ENCODE results near the gene TRPM2. TPM values are rescaled to one million over a fixed set of nuclear protein-coding genes. Genes with fewer than 3 reads are reported as not detected.

Gene TRPM2
- total RNA-seq, 1 experiment from 2014 or later = 28.1 TPM

DNA sequence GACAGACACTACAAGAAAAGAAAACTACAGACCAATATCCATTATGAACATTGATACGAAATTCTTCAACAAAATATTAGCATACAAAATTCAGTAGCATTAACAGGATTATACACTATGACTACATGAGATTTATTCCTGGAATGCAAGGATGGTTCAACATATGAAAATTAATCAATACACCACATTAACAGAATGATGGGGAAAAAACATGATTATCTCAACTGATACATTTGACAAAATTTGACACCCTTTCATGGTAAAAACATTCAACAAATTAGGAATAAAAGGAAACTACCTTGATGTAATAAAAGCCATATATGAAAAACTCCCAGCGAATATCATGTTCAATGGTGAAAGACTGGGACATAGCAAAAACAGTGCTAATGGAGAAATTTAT lies 31.5 kb downstream of the TRPM2 start:
- H3K9me2 ChIP-seq (ENCODE audit: insufficient read depth) = no peaks in the 10 kb centered on the region
- ChIA-PET CTCF (no interaction called here), RAD21 (ENCODE audit: low non-redundant PET in 1 of 2, low total read pairs in 2 of 2, uncharacterized antibody in 2 of 2, unreplicated experiment in 2 of 2) (no interaction called here), POLR2A (no interaction called here)
- TF ChIP-seq, protein P1, sequence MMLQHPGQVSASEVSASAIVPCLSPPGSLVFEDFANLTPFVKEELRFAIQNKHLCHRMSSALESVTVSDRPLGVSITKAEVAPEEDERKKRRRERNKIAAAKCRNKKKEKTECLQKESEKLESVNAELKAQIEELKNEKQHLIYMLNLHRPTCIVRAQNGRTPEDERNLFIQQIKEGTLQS (IDR thresholded peaks at IDR 0.05) = no peak
- no peak for TF ChIP-seq CEBPB (IDR thresholded peaks at IDR 0.05; ENCODE audit: low read depth)
- TF ChIP-seq CBX3 (IDR thresholded peaks at IDR 0.05; ENCODE audit: low read depth) = no peak
- TF ChIP-seq TCF7L2 (IDR thresholded peaks at IDR 0.05; ENCODE audit: borderline replicate concordance, extremely low read depth, insufficient read depth, insufficient read length) = no peak
- no peak for TF ChIP-seq ZNF274 (IDR thresholded peaks at IDR 0.05; ENCODE audit: low read depth, low read length)
- TF ChIP-seq EZH2 (IDR thresholded peaks at IDR 0.05) = no peak
- no peak for TF ChIP-seq EGR1 (IDR thresholded peaks at IDR 0.05; ENCODE audit: low read depth)
- no peak for TF ChIP-seq SP1 (IDR thresholded peaks at IDR 0.05; ENCODE audit: low read depth)
- TF ChIP-seq, protein P2, sequence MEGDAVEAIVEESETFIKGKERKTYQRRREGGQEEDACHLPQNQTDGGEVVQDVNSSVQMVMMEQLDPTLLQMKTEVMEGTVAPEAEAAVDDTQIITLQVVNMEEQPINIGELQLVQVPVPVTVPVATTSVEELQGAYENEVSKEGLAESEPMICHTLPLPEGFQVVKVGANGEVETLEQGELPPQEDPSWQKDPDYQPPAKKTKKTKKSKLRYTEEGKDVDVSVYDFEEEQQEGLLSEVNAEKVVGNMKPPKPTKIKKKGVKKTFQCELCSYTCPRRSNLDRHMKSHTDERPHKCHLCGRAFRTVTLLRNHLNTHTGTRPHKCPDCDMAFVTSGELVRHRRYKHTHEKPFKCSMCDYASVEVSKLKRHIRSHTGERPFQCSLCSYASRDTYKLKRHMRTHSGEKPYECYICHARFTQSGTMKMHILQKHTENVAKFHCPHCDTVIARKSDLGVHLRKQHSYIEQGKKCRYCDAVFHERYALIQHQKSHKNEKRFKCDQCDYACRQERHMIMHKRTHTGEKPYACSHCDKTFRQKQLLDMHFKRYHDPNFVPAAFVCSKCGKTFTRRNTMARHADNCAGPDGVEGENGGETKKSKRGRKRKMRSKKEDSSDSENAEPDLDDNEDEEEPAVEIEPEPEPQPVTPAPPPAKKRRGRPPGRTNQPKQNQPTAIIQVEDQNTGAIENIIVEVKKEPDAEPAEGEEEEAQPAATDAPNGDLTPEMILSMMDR (IDR thresholded peaks at IDR 0.05 in 2 of 3, conservative IDR thresholded peaks at IDR 0.05 in 1 of 3; ENCODE audit: borderline replicate concordance in 1 of 3, insufficient read depth in 1 of 3, low read depth in 2 of 3, low read length in 2 of 3) = no peak
- TF ChIP-seq RAD21 (IDR thresholded peaks at IDR 0.05; ENCODE audit: low read depth) = no peak
- TF ChIP-seq YY1 (IDR thresholded peaks at IDR 0.05; ENCODE audit: extremely low read depth, insufficient replicate concordance, low read depth, low read length) = no peak
- TF ChIP-seq SRF (IDR thresholded peaks at IDR 0.05; ENCODE audit: low read depth) = no peak
- TF ChIP-seq, protein P3, sequence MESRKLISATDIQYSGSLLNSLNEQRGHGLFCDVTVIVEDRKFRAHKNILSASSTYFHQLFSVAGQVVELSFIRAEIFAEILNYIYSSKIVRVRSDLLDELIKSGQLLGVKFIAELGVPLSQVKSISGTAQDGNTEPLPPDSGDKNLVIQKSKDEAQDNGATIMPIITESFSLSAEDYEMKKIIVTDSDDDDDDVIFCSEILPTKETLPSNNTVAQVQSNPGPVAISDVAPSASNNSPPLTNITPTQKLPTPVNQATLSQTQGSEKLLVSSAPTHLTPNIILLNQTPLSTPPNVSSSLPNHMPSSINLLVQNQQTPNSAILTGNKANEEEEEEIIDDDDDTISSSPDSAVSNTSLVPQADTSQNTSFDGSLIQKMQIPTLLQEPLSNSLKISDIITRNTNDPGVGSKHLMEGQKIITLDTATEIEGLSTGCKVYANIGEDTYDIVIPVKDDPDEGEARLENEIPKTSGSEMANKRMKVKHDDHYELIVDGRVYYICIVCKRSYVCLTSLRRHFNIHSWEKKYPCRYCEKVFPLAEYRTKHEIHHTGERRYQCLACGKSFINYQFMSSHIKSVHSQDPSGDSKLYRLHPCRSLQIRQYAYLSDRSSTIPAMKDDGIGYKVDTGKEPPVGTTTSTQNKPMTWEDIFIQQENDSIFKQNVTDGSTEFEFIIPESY (IDR thresholded peaks at IDR 0.05; ENCODE audit: extremely low read depth, insufficient replicate concordance, low read length) = no peak
- TF ChIP-seq, protein P4, sequence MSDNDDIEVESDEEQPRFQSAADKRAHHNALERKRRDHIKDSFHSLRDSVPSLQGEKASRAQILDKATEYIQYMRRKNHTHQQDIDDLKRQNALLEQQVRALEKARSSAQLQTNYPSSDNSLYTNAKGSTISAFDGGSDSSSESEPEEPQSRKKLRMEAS (IDR thresholded peaks at IDR 0.05) = no peak
- TF ChIP-seq JUND (IDR thresholded peaks at IDR 0.05) = no peak
- no peak for TF ChIP-seq EZH2phosphoT487 (IDR thresholded peaks at IDR 0.05; ENCODE audit: borderline replicate concordance)
- no peak for TF ChIP-seq ELF1 (IDR thresholded peaks at IDR 0.05; ENCODE audit: borderline replicate concordance, low read depth)
- no peak for TF ChIP-seq POLR2AphosphoS5 (IDR thresholded peaks at IDR 0.05; ENCODE audit: low read depth, low read length)
- no TSS peak for BruUV-seq (replicated peaks)
- H3K4me2 ChIP-seq (ENCODE audit: low read length) = no peak overlapping the region
- no peak overlapping the region for H2AFZ ChIP-seq (ENCODE audit: low read depth, low read length, poor library complexity, severe bottlenecking)
- H3K27me3 ChIP-seq (ENCODE audit: insufficient read depth, low read length) = no peaks in the 10 kb centered on the region
- no peaks in the 10 kb centered on the region for H3K4me1 ChIP-seq (ENCODE audit: control insufficient read depth in 1 of 2, insufficient read depth in 2 of 2, low read length in 2 of 2)
- ATAC-seq = no peak
- intact Hi-C loops (cut with micrococcal nuclease) = no loop called here
- H3K9ac ChIP-seq (ENCODE audit: low read length) = no peak overlapping the region
- H3K36me3 ChIP-seq (ENCODE audit: control insufficient read depth in 1 of 2, insufficient read depth in 2 of 2, low read length in 2 of 2) = no peaks in the 10 kb centered on the region
- no peak overlapping the region for H3K4me3 ChIP-seq (replicated peaks in 1 of 2; ENCODE audit: low read depth in 1 of 2, low read length in 2 of 2)
- no peaks in the 10 kb centered on the region for H3K79me2 ChIP-seq (ENCODE audit: insufficient read depth, low read length)
- DNase-seq (ENCODE audit: low read depth, low spot score) = no peak
- H3K9me3 ChIP-seq (ENCODE audit: control insufficient read depth in 1 of 2, insufficient read depth in 1 of 2, low read depth in 1 of 2, low read length in 2 of 2) = peaks cover 13 to 19% of the 10 kb centered on the region in 2 experiments
- H3K27ac ChIP-seq (ENCODE audit: low read depth, low read length) = no peak overlapping the region
- H4K20me1 ChIP-seq (ENCODE audit: insufficient read depth) = no peaks in the 10 kb centered on the region
